OCI-LY1 (cell line): ENCODE measurements around the gene ODF4.

Source experiments
- CTCF ChIP-seq: fragments of 200-600 bp; sonication (generic), shearing (Covaris generic); IDR thresholded peaks from 2 replicates; pipeline ENCODE4 v1.5.1; 2017; ENCODE audit warnings: mild to moderate bottlenecking, antibody characterized with exemption, low read length, moderate library complexity, mixed read lengths
- EZH2 ChIP-seq: fragments of 200-600 bp; sonication (generic), shearing (Covaris generic); IDR thresholded peaks from 2 replicates; pipeline ENCODE4 v1.8.0; 2017; ENCODE audit warnings: borderline replicate concordance, mixed run types, mild to moderate bottlenecking, antibody characterized with exemption, low read length, moderate library complexity, mixed read lengths

GRCh38 chr17:8290043-8290442 is 49.6 kb upstream of the ODF4 start:
- TF ChIP-seq CTCF (no peak), EZH2 (no peak)
